ENCODE results near the gene APLF.
"Not testable (repeated sequence)": the region's sequence is repeated elsewhere in the genome, so short reads cannot be mapped to it uniquely, and the experiment has no call there.

The APLF gene

DNA sequence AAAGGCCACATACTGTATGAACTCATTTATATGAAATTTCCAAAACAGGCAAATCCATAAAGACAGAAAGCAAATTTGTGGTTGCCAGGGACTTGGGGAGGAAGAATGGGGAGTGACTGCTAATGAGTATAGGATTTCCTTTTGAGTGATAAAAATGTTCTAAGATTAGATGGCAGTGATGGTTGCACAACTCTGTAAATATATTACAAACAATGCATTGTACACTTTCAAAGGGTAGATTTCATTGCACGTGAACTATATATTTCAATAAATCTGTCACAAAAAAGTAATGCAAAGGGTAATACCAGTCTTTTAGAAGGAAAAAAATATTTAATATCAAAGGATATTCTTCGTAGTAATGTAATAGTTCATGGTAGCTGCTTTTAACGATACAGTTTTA, 112.3 kb downstream of the APLF start:
- DNase-seq (ENCODE audit: low read depth in 2 of 2): no peak

GRCh38 chr2:68588589-68588988, 121.2 kb downstream of the APLF start:
- DNase-seq (ENCODE audit: low read depth in 2 of 2): no peak

DNA sequence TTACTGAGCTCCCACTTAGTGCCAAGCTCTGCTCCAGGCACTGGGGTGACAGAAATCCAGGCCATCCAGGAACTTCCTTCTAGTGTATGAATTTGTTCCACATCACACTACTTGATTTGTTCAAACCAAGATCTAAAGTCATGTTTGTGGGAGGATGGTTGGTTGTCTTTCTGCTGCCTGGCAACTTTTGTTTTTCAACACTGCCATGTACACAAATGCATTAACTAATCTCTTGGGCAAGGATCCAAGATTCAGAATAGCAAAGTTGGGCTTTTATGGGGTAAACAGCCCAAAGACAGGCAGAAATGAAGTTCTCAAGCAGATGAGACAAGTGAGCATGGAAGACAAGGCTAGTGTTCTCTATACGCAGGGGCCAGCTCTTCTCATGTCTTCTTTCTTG, 122.6 kb downstream of the APLF start:
- no peak for DNase-seq (ENCODE audit: low read depth in 2 of 2)

DNA sequence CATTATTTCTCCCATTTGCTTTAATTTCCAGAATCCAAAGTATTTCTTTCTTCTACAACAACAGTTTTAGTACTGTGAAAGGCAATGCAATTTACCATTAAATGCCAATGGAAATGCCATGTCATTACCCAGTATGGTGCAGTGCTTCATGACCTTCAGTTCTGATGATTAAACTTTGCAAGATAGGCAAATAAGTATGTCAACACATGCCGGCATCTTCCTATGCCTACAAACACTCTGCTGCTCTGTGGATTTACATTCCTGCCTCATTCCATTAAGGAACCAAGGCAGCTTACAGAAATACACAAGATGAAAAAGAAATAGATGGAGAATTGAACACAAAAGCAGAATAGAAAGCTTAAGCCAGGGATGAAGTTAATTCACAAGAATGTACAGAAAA, 123.3 kb downstream of the APLF start:
- no peak for DNase-seq (ENCODE audit: low read depth in 2 of 2)

GRCh38 chr2:68591225-68591624, 123.8 kb downstream of the APLF start:
- no peak for DNase-seq (ENCODE audit: low read depth in 2 of 2)

DNA sequence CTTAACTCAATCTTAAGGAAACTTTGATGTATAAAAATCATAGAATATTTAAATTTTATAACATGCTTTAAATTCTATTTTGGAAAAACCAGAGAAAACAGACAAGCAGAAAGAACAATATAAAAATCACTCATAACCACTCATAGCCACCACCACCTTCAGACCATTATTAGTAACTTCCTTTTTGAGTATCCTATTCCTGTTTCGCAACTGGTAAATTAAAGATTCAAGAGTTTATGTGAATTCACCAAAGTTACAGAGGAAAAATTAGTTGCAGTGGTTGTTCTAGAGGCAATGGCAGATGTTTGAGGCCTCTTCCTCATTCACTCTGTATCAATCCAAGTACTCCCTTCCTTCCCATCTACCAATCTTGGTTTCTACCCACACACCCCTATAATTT, 126.7 kb downstream of the APLF start:
- no peak for DNase-seq (ENCODE audit: low read depth in 2 of 2)

- peak; percentile 13 to 14 for DNase-seq (ENCODE audit: low read depth in 2 of 2)
Measured at GRCh38 chr2:68594674-68595492, 127.5 kb downstream of the APLF start.

DNA sequence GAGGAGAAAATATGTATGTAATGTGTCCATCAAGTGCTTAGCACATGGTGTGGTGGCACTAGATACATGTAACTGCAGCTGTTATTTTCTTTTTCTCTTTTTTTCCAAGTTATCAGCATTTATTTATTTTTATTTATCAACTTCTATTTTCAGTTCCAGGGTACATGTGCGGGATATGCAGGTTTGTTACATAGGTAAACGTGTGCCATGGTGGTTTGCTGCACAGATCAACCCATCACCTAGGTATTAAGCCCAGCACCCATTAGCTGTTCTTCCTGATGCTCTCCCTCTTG, 128.1 kb downstream of the APLF start:
- DNase-seq (ENCODE audit: low read depth in 2 of 2): not testable (repeated sequence)

DNA sequence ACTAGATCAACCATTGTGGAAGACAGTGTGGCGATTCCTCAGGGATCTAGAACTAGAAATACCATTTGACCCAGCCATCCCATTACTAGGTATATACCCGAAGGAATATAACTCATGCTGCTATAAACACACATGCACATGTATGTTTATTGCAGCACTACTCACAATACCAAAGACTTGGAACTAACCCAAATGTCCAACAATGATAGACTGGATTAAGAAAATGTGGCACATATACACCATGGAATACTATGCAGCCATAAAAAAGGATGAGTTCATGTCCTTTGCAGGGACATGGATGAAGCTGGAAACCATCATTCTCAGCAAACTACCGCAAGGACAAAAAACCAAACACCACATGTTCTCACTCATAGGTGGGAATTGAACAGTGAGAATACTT, 133.1 kb downstream of the APLF start:
- not testable (repeated sequence) for DNase-seq (ENCODE audit: low read depth in 2 of 2)

GRCh38 chr2:68603059-68603458, 135.7 kb downstream of the APLF start:
- no peak for DNase-seq (ENCODE audit: low read depth in 2 of 2)

DNA sequence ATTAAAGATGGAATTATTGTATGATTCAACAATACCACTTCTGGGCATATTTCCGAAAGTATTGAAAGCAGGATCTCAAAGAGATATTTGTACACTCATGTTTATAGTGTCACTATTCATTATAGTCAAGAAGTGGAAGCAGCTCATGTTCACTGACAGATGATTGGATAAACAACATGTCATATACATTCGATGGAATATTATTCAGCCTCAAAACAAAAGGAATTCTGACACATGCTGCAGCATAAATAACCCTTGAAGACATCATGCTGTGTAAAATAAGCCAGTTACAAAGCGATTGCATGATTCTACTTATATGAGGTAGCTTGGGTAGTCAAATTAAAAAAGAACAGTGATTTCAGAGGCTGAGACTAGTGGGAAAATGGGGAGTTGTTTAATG, 136.7 kb downstream of the APLF start:
- DNase-seq (ENCODE audit: low read depth in 2 of 2): no peak

DNA sequence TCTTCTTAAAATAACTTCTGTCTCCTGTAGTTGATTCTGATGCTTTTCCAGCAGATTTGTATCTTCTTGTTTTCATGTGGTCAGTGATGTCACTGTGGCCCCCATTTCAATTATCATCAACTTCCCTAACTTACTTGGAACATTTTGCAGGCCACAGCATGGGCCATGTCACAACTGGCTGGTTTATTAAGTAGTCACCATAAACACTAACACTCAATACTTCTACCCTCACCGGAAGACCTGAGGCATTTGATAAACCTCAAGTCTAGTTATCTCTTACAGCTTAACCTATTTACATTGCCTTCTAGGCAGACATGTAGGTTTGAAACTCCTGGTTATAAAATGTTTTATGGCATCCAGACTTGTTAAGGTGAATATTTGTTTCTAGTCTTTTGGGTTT, 138.6 kb downstream of the APLF start:
- no peak for DNase-seq (ENCODE audit: low read depth in 2 of 2)

- DNase-seq (ENCODE audit: low read depth in 2 of 2): no peak
Measured at GRCh38 chr2:68606759-68607158, 139.4 kb downstream of the APLF start.

DNA sequence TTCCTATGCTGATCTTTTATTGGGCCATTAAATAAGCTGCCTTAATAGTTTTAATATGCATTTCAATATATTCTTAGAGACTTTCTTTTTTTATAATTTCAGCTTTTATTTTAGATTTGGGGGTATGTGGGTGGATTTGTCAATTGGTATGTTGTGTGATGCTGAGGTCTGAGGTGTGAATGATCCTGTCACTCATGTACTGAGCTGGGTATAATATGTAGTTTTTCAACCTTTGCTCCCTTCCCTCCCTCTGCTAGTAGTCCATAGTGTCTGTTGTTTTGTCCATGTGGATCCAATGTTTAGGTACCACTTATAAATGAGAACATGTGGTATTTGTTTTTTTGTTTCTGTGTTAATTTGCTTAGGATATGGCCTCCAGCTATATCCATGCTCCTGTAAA, 140.5 kb downstream of the APLF start:
- no peak for DNase-seq (ENCODE audit: low read depth in 2 of 2)

GRCh38 chr2:68612765-68613519, 145.6 kb downstream of the APLF start:
- DNase-seq (ENCODE audit: low read depth in 2 of 2): no peak

DNA sequence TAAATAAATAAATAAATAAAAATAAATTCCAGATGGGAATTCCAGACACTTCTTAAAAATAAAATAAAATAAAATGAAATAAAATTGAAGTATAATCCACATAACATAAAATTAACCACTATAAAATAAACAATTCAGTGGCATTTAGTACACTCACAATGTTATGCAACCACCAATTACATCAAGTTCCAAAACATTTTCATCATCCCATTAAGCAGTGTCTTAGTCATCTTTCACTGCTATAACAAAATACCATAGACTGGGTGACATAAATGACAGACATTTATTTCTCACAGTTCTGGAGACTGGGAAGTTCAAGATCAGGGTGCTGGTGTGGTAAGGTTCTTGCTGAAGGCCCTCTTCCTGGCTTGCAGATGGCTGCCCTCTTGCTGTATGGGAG, 153.4 kb downstream of the APLF start:
- no peak for DNase-seq (ENCODE audit: low read depth in 2 of 2)

- no peak for DNase-seq (ENCODE audit: low read depth in 2 of 2)
Measured at GRCh38 chr2:68623820-68624219, 156.4 kb downstream of the APLF start.

DNA sequence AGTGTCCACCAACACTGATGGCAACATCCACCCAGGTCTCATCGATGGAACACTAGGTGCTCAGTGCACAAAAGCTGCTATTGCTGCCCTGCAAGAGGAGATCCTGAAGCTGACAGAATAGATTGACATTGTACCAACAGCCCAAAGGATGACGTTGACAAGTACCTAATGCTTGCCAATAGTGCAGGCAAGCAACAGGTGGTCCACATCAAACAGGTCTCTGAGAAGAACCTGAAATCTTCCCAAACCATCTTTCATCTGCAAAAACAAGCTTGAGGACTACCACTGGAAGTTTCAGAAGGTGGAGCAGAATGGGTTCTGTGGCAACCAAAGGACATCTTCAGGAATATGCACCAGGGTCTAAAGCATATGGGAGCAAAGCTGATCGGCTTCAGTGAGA, 160.2 kb downstream of the APLF start:
- no peak for DNase-seq (ENCODE audit: low read depth in 2 of 2)
